ENCODE data around the gene LANCL2.
"Not testable (repeated sequence)": the region's sequence is repeated elsewhere in the genome, so short reads cannot be mapped to it uniquely, and the experiment has no call there.

The LANCL2 gene

DNA sequence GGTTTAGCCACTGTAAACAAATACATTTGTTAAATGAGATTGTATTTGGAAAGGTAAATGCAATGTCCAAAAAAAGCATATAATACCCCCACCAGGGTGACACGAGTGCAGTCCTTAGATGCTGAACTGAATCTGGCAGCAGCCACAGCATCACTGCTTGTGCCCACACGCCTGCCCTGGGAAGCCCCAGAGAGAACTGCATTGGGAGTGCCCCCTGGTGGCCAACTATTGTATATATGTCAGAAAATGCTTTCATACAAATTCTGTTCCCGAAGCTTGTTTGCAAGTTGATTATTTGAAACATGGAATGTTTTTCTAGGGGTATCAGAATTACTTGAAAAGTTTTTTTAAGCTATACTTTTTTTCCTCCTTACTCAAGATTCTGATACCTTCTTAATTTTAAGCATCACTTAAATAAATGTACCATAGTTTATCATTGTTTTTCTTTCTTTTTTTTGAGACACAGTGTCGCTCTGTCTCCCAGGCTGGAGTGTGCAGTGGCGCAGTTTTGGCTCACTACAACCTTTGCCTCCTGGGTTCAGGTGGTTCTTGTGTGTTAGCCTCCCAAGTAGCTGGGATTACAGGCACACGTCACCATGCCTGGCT lies 50.1 kb downstream of the LANCL2 start:
- DNase-seq (ENCODE audit: low read depth): peak; percentile 55
- H3K4me3 ChIP-seq (ENCODE audit: low read depth, low read length): no peak overlapping the region
- TF ChIP-seq, protein P1, sequence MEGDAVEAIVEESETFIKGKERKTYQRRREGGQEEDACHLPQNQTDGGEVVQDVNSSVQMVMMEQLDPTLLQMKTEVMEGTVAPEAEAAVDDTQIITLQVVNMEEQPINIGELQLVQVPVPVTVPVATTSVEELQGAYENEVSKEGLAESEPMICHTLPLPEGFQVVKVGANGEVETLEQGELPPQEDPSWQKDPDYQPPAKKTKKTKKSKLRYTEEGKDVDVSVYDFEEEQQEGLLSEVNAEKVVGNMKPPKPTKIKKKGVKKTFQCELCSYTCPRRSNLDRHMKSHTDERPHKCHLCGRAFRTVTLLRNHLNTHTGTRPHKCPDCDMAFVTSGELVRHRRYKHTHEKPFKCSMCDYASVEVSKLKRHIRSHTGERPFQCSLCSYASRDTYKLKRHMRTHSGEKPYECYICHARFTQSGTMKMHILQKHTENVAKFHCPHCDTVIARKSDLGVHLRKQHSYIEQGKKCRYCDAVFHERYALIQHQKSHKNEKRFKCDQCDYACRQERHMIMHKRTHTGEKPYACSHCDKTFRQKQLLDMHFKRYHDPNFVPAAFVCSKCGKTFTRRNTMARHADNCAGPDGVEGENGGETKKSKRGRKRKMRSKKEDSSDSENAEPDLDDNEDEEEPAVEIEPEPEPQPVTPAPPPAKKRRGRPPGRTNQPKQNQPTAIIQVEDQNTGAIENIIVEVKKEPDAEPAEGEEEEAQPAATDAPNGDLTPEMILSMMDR (IDR thresholded peaks at IDR 0.05; ENCODE audit: low read depth, low read length, missing control alignments): peak; percentile 72
- in situ Hi-C loops (cut with HindIII; ENCODE audit: low sequenced_read_pairs): no loop called here

DNA sequence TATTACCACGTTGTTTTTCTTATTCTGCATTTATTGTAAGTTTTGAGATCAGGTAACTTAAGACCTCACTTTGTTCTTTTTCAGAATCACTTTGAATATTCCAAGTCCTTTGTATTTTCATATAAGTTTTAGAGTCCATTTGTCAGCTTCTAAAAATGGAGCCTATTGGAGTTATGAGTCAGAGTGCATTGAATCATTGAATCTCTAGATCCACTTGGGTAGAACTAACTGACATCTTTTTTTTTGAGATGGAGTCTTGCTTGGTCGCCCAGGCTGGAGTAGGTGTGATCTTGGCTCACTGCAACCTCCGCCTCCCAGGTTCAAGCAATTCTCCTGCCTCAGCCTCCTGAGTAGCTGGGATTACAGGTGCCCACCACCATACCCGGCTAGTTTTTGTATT lies 52.3 kb downstream of the LANCL2 start:
- DNase-seq (ENCODE audit: low read depth); H3K4me3 ChIP-seq (ENCODE audit: low read depth, low read length); in situ Hi-C loops (cut with HindIII; ENCODE audit: low sequenced_read_pairs): not testable (repeated sequence)

DNA sequence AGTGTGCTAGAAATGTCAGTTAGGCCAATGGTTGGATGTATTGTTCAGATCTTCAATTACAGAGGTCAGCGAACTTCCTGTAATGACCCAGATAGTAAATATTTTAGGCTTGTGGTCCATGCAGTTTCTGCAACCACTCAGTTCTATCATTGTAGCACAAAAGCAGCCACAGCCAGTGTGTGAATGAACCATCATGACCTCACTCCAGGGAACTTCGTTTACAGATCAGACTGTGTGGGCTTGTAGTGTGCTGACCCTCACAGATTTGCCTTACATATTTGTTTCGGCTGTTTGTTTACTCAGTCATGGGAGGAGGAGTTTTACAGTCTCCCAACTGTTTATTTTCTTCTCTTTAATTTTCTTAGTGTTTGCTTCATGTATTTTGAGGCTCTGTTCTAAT lies 55.4 kb downstream of the LANCL2 start:
- DNase-seq (ENCODE audit: low read depth): no peak
- in situ Hi-C loops (cut with HindIII; ENCODE audit: low sequenced_read_pairs): loop anchor here (5.0 to 10.0 kb wide), 2 partner anchors 643 to 644 kb away; partner anchors contain the start of gene SUMF2
- H3K4me3 ChIP-seq (ENCODE audit: low read depth, low read length): no peak overlapping the region
- TF ChIP-seq, protein P1 (IDR thresholded peaks at IDR 0.05; ENCODE audit: low read depth, low read length, missing control alignments): no peak

DNA sequence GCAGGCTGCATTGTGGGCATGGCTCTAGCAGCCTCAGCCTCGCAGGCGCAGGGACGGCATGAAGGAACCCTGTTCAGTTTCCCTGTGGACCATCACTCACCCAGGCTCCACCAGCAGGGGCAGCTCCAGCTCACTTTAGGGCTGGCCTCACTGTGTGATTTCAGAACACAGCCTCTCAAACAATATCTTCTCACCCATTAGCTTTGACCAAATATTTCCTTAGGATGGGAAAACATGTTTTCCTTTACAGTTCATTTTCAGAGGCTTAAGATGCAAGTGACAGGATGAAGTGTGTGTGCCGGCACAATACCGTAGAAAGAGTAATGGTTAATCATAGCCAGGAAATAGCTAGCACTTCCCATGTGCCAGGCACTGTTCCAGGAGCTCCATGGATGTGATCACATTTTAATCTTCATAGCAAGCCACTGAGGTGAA lies 58.2 kb downstream of the LANCL2 start:
- TF ChIP-seq, protein P1 (IDR thresholded peaks at IDR 0.05; ENCODE audit: low read depth, low read length, missing control alignments): peak; percentile 54
- H3K4me3 ChIP-seq (ENCODE audit: low read depth, low read length): no peak overlapping the region
- DNase-seq (ENCODE audit: low read depth): no peak
- in situ Hi-C loops (cut with HindIII; ENCODE audit: low sequenced_read_pairs): loop anchor here (5.0 to 10.0 kb wide), 2 partner anchors 642 to 646 kb away; partner anchors contain the start of gene SUMF2

DNA sequence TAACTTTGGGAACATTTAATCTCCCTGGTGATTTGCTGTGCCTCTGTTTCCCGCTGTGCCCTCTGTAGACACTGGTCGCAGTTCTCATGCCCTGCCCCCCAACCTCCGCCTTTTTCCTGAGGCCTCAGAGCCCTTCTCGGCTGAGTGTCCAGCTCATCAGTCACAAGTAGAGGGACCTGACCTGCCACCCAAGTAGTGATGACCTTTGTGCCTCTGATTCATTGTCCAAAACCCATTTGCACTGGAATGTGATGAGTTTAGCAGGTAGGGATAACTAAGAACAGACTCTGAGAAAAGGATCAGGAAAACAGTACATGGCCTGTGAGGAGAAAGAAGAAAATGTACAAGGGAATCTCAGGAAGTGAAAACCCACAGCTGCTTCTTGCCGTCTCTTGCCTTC lies 58.8 kb downstream of the LANCL2 start:
- in situ Hi-C loops (cut with HindIII; ENCODE audit: low sequenced_read_pairs): loop anchor here (5.0 to 10.0 kb wide), 2 partner anchors 641 to 647 kb away; partner anchors contain the start of gene SUMF2
- TF ChIP-seq, protein P1 (IDR thresholded peaks at IDR 0.05; ENCODE audit: low read depth, low read length, missing control alignments): no peak

DNA sequence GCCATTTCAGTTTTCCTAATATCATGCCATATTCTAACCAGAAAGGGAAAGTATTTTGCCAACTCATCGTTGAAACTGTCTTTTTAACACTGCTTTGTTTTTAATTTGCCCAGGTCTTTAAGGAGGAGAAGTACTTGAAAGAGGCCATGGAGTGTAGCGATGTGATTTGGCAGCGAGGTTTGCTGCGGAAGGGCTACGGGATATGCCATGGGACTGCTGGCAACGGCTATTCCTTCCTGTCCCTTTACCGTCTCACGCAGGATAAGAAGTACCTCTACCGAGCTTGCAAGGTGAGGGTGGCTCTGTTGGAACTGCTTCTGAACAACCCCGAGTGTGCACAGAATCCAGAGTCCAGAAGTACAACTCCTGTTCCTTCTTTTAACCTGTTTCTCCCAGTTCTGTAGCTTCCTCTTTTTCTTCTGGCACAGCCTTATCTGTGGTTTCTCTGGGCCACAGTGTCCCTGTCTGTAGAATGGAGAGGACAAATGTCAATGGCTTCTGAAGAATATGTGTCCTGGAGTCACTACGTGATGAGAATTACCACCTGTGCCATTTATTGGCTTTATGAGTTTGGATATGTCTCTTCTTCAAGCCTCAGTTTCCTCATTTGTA lies 60.1 kb downstream of the LANCL2 start:
- DNase-seq (ENCODE audit: low read depth): no peak
- in situ Hi-C loops (cut with HindIII; ENCODE audit: low sequenced_read_pairs): loop anchor here (5.0 to 10.0 kb wide), 3 partner anchors 42 to 640 kb away; partner anchors contain the start of genes SUMF2 and VOPP1
- TF ChIP-seq, protein P1 (IDR thresholded peaks at IDR 0.05; ENCODE audit: low read depth, low read length, missing control alignments): no peak
- H3K4me3 ChIP-seq (ENCODE audit: low read depth, low read length): no peak overlapping the region

More for the DNA sequence above, 58.8 kb downstream of the LANCL2 start:
- H3K4me3 ChIP-seq (ENCODE audit: low read depth, low read length): no peak overlapping the region
- no peak for DNase-seq (ENCODE audit: low read depth)

DNA sequence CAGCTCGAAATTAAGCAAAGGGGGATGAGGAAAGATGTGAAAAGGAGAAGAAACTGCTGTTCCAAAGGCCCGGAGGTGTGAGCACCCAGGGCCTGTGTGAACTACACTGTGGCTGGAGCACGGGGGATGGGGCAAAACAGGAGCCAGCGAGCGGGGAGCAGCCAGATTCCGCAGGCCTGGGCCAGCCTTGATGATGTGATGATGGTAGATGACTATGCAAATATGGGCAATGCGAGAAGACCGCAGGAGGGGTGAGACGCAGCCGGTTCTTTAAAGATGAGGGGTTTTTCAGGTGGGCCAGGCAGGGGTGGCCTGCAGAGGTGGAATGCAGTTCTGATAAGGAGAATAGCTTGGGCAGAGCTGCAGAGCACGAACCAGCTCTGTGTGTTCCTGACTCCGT lies 61.5 kb downstream of the LANCL2 start:
- no peak for DNase-seq (ENCODE audit: low read depth)
- TF ChIP-seq, protein P1 (IDR thresholded peaks at IDR 0.05; ENCODE audit: low read depth, low read length, missing control alignments): no peak
- in situ Hi-C loops (cut with HindIII; ENCODE audit: low sequenced_read_pairs): loop anchor here (5.0 to 10.0 kb wide), 3 partner anchors 41 to 638 kb away; partner anchors contain the start of genes SUMF2 and VOPP1
- H3K4me3 ChIP-seq (ENCODE audit: low read depth, low read length): no peak overlapping the region
